ENCODE data around the gene ASB16. TPM values are rescaled to one million over a fixed set of nuclear protein-coding genes. Genes with fewer than 3 reads are reported as not detected.

The ASB16 gene
- total and polyA plus RNA-seq, 9 of the 15 experiments (the other 6 are each of a cell fraction or from before 2014, with no cell fraction given): 0.03 to 0.07 TPM; not detected in 7

DNA sequence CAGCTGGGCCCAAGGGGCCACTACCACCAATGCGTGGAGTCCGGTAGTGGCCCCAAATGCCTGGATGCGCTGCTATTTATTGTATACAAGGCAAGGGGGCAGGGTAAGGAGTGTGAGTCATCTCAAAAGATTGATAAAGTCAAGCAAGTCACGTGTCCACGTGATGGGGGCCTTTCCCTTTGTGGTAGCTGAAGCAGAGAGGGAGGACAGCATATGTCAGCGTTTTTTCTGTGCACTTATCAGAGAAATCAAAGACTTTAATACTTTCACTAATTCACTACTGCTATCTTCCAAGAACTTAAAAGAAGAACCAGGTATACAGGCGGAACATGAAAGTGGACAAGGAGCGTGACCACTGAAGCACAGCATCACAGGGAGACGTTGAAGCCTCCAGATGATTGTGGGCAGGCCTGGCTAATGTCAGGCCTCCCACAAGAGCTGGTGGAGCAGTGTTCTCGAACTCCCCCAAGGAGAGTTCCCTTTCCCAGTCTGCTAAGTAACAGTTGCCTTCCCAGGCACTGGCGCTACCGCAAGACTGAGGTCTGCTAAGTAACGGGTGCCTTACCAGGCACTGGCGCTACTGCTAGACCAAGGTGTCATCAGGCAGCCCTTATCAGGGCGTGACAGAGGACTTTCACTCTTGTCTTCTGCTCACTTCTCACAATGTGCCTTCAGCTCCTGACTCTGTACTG lies 10.8 kb upstream of the ASB16 start (continued):
- TF ChIP-seq LEF1 (IDR thresholded peaks at IDR 0.05): peak; percentile 89
- TF ChIP-seq, protein P1, sequence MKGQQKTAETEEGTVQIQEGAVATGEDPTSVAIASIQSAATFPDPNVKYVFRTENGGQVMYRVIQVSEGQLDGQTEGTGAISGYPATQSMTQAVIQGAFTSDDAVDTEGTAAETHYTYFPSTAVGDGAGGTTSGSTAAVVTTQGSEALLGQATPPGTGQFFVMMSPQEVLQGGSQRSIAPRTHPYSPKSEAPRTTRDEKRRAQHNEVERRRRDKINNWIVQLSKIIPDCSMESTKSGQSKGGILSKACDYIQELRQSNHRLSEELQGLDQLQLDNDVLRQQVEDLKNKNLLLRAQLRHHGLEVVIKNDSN (CRISPR knock-in tag; IDR thresholded peaks at IDR 0.05): peak; percentile 95
- 0 out of 2 replicates have a peak, but pooled peaks have one; percentile 52 for TF ChIP-seq CREB1 (IDR thresholded peaks at IDR 0.05)
- peak; percentile 33; the same call in 1 of the 2 replicates for TF ChIP-seq CREB1 (CRISPR knock-in tag; IDR thresholded peaks at IDR 0.05)
- TF ChIP-seq ATF3 (IDR thresholded peaks at IDR 0.05): peak; percentile 97
- peak; percentile 91 for TF ChIP-seq ATF3 (CRISPR knock-in tag; conservative IDR thresholded peaks at IDR 0.05)
- TF ChIP-seq NFE2L1 (tag; IDR thresholded peaks at IDR 0.05; ENCODE audit: borderline replicate concordance, low read depth): no peak
- peak; percentile 67; the same call in 1 of the 2 replicates for TF ChIP-seq ZNF584 (CRISPR knock-in tag; IDR thresholded peaks at IDR 0.05; ENCODE audit: low read depth)
- peak; percentile 40 for TF ChIP-seq RBBP5 (IDR thresholded peaks at IDR 0.05; ENCODE audit: borderline replicate concordance, insufficient read depth, low read length, poor library complexity, severe bottlenecking)
- TF ChIP-seq RBFOX2 (IDR thresholded peaks at IDR 0.05; ENCODE audit: low read depth, low read length): 0 out of 2 replicates have a peak, but pooled peaks have one; percentile 31
- peak; percentile 36 for TF ChIP-seq CCNT2 (IDR thresholded peaks at IDR 0.05; ENCODE audit: borderline replicate concordance, extremely low read depth, insufficient read length, low read depth, low read length)
- TF ChIP-seq NFIC (IDR thresholded peaks at IDR 0.05): no peak
- no peak for TF ChIP-seq FOXJ3 (CRISPR knock-in tag; IDR thresholded peaks at IDR 0.05)
- no peak for TF ChIP-seq NR2C2 (CRISPR knock-in tag; IDR thresholded peaks at IDR 0.05)
- peak; percentile 33; the same call in 1 of the 2 replicates for TF ChIP-seq NR2C2 (tag; IDR thresholded peaks at IDR 0.05)
- peak; percentile 60; the same call in 1 of the 2 replicates for TF ChIP-seq HMGXB4 (CRISPR knock-in tag; IDR thresholded peaks at IDR 0.05)
- TF ChIP-seq ZBTB26 (CRISPR knock-in tag; IDR thresholded peaks at IDR 0.05): no peak
- TF ChIP-seq, protein P2, sequence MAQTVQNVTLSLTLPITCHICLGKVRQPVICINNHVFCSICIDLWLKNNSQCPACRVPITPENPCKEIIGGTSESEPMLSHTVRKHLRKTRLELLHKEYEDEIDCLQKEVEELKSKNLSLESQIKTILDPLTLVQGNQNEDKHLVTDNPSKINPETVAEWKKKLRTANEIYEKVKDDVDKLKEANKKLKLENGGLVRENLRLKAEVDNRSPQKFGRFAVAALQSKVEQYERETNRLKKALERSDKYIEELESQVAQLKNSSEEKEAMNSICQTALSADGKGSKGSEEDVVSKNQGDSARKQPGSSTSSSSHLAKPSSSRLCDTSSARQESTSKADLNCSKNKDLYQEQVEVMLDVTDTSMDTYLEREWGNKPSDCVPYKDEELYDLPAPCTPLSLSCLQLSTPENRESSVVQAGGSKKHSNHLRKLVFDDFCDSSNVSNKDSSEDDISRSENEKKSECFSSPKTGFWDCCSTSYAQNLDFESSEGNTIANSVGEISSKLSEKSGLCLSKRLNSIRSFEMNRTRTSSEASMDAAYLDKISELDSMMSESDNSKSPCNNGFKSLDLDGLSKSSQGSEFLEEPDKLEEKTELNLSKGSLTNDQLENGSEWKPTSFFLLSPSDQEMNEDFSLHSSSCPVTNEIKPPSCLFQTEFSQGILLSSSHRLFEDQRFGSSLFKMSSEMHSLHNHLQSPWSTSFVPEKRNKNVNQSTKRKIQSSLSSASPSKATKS (CRISPR knock-in tag; IDR thresholded peaks at IDR 0.05): no peak
